HUES48 (cell line): Measurements from ENCODE around the gene PLXND1.

Experiments
- H3K27ac ChIP-seq: one replicate; pipeline ENCODE4 v1.7.0; 2013; ENCODE audit warnings: low read depth, low read length, inconsistent platforms
- H3K27me3 ChIP-seq: 2 replicates; pipeline ENCODE4 v1.6.1; 2013; ENCODE audit warnings: mild to moderate bottlenecking, low read length; ENCODE audit not compliant: control insufficient read depth, insufficient read depth
- H3K36me3 ChIP-seq: 2 replicates; pipeline ENCODE4 v1.6.1; 2013; ENCODE audit warnings: low read length; ENCODE audit not compliant: control insufficient read depth, insufficient read depth
- H3K4me1 ChIP-seq: 2 replicates; pipeline ENCODE4 v1.6.1; 2013; ENCODE audit warnings: mild to moderate bottlenecking, low read length; ENCODE audit not compliant: control insufficient read depth, insufficient read depth
- H3K4me3 ChIP-seq: 2 replicates; pipeline ENCODE4 v1.5.1; 2013; ENCODE audit warnings: mild to moderate bottlenecking, low read depth, low read length
- H3K9ac ChIP-seq: 2 replicates; pipeline ENCODE4 v1.6.1; 2013; ENCODE audit warnings: mild to moderate bottlenecking, low read depth, low read length, moderate library complexity
- H3K9me3 ChIP-seq: 2 replicates; pipeline ENCODE4 v1.6.1; 2013; ENCODE audit warnings: low read length; ENCODE audit not compliant: control insufficient read depth, insufficient read depth

PLXND1 gene

DNA sequence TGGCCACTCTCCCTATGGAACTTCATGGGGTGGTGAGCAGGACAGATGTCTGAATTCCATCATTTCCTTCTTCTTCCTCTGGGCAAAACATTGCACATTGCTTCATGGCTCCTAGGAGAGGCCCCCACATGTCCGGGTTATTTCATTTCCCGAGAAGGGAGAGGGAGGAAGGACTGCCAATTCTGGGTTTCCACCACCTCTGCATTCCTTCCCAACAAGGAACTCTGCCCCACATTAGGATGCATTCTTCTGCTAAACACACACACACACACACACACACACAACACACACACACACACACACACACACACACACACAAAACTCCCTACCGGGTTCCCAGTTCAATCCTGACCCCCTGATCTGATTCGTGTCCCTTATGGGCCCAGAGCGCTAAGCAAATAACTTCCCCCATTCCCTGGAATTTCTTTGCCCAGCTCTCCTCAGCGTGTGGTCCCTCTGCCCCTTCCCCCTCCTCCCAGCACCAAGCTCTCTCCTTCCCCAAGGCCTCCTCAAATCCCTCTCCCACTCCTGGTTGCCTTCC lies 76.2 kb downstream of the PLXND1 start:
- Histone ChIP-seq H3K27me3 (no peaks in the 10 kb centered on the region), H3K9ac (no peak overlapping the region)

GRCh38 chr3:129529436-129530210 lies 76.9 kb downstream of the PLXND1 start:
- Histone ChIP-seq H3K27ac (peak overlapping the region; percentile 46), H3K4me3 (no peak overlapping the region), H3K36me3 (no peaks in the 10 kb centered on the region), H3K9me3 (no peaks in the 10 kb centered on the region), H3K9ac (no peak overlapping the region), H3K27me3 (no peaks in the 10 kb centered on the region), H3K4me1 (peaks cover 18% of the 10 kb centered on the region)

More for the DNA sequence above, 76.2 kb downstream of the PLXND1 start:
- Histone ChIP-seq H3K9me3 (no peaks in the 10 kb centered on the region), H3K4me3 (no peak overlapping the region), H3K27ac (peak overlapping the region; percentile 46), H3K4me1 (peaks cover 18% of the 10 kb centered on the region), H3K36me3 (no peaks in the 10 kb centered on the region)

DNA sequence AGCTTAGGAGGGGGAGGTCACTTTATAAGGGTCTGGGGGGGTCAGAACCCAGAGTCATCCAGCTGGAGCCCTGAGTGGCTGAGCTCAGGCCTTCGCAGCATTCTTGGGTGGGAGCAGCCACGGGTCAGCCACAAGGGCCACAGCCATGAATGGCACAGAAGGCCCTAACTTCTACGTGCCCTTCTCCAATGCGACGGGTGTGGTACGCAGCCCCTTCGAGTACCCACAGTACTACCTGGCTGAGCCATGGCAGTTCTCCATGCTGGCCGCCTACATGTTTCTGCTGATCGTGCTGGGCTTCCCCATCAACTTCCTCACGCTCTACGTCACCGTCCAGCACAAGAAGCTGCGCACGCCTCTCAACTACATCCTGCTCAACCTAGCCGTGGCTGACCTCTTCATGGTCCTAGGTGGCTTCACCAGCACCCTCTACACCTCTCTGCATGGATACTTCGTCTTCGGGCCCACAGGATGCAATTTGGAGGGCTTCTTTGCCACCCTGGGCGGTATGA lies 77.8 kb downstream of the PLXND1 start, which contains the start of gene RHO:
TSS of gene RHO (plus strand) at position 51 of the 512 bp plus-strand sequence. CDS start at position 146, 95 bp downstream.
- Histone ChIP-seq H3K4me3 (no peak within 1 kb of the TSS), H3K4me1 (peaks cover 12% of the 10 kb centered on the region), H3K27ac (no peak within 1 kb of the TSS), H3K36me3 (no peaks in the 10 kb centered on the region), H3K27me3 (no peaks in the 10 kb centered on the region), H3K9me3 (no peaks in the 10 kb centered on the region), H3K9ac (no peak within 1 kb of the TSS)

DNA sequence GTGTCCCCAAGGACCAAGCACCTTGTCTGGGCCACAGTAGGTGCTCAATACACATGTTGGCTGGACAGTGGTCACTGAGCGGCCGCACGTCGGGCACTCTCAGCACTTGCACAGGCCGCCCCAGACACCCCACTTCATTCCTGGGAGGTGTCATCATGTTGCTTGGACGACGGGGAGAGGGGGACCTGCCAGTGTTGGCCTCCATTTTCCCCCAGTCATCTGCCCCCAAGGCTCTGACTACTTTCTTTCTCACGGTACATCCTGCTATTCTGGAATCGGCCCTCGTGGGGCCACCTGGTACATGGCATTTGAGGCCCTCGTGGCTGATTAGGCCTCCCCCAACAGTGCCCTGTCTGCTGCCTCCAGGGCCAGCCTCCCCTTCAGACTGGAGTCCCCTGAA lies 79.2 kb downstream of the PLXND1 start:
- Histone ChIP-seq H3K27me3 (no peaks in the 10 kb centered on the region), H3K27ac (no peak overlapping the region), H3K9me3 (no peaks in the 10 kb centered on the region), H3K9ac (no peak overlapping the region), H3K4me3 (no peak overlapping the region), H3K36me3 (no peaks in the 10 kb centered on the region), H3K4me1 (peaks cover 12% of the 10 kb centered on the region)

DNA sequence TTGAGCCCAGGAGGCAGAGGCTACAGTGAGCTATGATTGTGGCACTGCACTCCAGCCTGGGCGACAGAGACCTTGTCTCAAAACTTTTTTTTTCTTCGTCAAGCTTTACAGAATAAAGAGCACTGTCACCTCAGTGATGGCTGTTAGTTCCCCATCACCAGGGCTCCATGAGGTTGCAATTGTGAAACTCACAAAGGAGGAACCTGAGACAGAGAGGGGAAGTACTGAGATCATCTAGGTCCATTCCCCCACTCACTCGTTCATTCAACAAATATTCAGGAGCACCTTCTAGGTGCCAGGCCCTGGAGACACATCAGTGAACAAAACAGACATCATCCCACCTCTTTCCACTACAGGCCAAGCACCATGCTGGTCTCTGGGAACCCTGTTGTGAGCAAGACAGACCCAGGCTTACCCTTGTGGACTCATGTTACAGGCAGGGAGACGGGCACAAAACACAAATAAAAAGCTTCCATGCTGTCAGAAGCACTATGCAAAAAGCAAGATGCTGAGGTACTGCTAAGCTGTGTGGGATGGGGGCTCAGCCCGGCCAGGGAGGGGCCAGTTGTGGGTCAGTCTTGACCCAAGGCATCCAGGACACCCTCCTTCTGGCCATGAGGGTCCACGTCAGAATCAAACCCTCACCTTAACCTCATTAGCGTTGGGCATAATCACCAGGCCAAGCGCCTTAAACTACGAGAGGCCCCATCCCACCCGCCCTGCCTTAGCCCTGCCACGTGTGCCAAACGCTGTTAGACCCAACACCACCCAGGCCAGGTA lies 80.2 kb downstream of the PLXND1 start:
- Histone ChIP-seq H3K9ac (no peak overlapping the region), H3K36me3 (no peaks in the 10 kb centered on the region), H3K27me3 (no peaks in the 10 kb centered on the region), H3K9me3 (no peaks in the 10 kb centered on the region), H3K27ac (no peak overlapping the region), H3K4me1 (peaks cover 12% of the 10 kb centered on the region), H3K4me3 (no peak overlapping the region)

GRCh38 chr3:129525341-129525968 lies 81.0 kb downstream of the PLXND1 start:
- H3K9ac ChIP-seq = no peak overlapping the region
- H3K27ac ChIP-seq = no peak overlapping the region
- peaks cover 9% of the 10 kb centered on the region for H3K4me1 ChIP-seq
- H3K27me3 ChIP-seq = no peaks in the 10 kb centered on the region
- H3K36me3 ChIP-seq = no peaks in the 10 kb centered on the region
- no peak overlapping the region for H3K4me3 ChIP-seq
- H3K9me3 ChIP-seq = no peaks in the 10 kb centered on the region

DNA sequence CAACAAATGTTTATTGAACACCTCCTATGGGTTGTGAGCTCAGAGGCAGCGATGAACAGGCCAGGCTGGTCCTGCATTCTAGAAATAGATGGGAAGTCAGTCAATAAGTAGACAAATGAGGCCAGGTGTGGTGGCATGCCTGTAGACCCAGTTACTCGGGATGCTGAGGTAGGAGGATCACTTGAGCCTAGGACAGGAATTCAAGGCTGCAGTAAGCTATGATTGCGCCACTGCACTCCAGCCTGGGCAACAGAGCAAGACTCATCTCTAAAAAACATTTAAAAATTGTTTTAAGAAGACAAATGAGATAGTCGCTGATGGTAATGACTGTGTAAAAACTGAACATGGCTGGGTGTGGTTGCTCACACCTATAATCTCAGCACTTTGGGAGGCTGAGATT lies 82.4 kb downstream of the PLXND1 start:
- H3K27ac ChIP-seq = no peak overlapping the region
- H3K4me3 ChIP-seq = no peak overlapping the region
- H3K27me3 ChIP-seq = no peaks in the 10 kb centered on the region
- H3K9me3 ChIP-seq = no peaks in the 10 kb centered on the region
- H3K36me3 ChIP-seq = no peaks in the 10 kb centered on the region
- H3K9ac ChIP-seq = no peak overlapping the region
- no peaks in the 10 kb centered on the region for H3K4me1 ChIP-seq

GRCh38 chr3:129522953-129523352 lies 83.5 kb downstream of the PLXND1 start:
- Histone ChIP-seq H3K9me3 (no peaks in the 10 kb centered on the region), H3K36me3 (no peaks in the 10 kb centered on the region), H3K27me3 (no peaks in the 10 kb centered on the region)

DNA sequence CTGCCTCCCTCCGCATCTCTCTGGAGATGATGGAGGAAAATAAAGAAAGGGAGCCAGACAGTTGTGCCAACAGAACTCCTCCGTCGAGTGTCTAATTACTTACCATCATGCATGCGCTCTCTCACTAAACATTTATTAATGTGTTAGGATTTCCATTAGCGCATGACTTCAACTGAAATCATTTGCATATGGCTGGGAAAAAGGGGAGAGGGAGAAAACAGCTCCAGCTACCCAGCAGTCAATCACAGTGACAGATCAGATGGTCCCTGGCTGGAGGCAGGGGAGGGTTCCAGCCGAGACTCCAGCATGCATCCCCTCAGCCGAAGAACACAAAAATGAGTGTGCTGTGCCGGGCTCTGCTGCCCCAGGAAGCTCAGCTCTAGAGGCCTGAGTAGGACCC lies 84.9 kb downstream of the PLXND1 start:
- no peaks in the 10 kb centered on the region for H3K27me3 ChIP-seq
- no peak overlapping the region for H3K27ac ChIP-seq
- H3K36me3 ChIP-seq = no peaks in the 10 kb centered on the region
- no peak overlapping the region for H3K4me3 ChIP-seq
- no peak overlapping the region for H3K9ac ChIP-seq
- H3K4me1 ChIP-seq = no peaks in the 10 kb centered on the region
- no peaks in the 10 kb centered on the region for H3K9me3 ChIP-seq

More at GRCh38 chr3:129522953-129523352, 83.5 kb downstream of the PLXND1 start:
- Histone ChIP-seq H3K4me1 (no peaks in the 10 kb centered on the region), H3K4me3 (no peak overlapping the region), H3K9ac (no peak overlapping the region), H3K27ac (no peak overlapping the region)

DNA sequence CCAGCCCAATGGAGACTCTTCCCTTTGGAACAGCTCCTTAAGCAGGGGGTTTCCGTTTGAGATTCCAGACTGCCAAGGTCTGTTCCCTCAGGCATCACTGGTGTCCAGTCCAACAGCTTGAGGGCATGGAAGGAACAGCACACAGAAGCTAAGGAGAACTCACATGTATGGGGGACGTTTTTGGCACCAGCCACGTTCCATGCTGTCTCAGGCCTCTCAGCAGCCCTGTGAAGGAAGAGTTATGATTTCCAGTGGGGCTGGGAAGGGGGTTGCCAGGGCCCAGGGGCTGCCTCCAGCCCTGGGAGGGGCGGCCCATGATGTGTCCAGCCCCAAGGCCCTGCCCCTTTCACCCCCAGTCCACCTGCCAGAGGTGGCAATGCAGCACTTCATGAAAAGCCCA lies 85.5 kb downstream of the PLXND1 start:
- Histone ChIP-seq H3K9ac (no peak overlapping the region), H3K4me3 (no peak overlapping the region), H3K27me3 (no peaks in the 10 kb centered on the region), H3K36me3 (0 out of 2 replicates have a peak, but pooled peaks cover under 1% of the 10 kb centered on the region), H3K27ac (no peak overlapping the region), H3K4me1 (no peaks in the 10 kb centered on the region), H3K9me3 (no peaks in the 10 kb centered on the region)
